OCI-LY7 (cell line): ENCODE data around the gene DHCR7.

Experiments
- EZH2phosphoT487 ChIP-seq: fragments of 200-600 bp; sonication (generic); IDR thresholded peaks from 2 replicates; pipeline ENCODE4 v1.6.1; 2018; ENCODE audit warnings: low read depth, borderline replicate concordance, mild to moderate bottlenecking, mixed run types, antibody characterized with exemption, low read length, moderate library complexity, mixed read lengths
- TF ChIP-seq, protein P1 (sequence below): fragments of 200-600 bp; sonication (generic); conservative IDR thresholded peaks from 2 replicates; pipeline ENCODE4 v1.5.1; 2014; ENCODE audit warnings: mild to moderate bottlenecking, antibody characterized with exemption, low read length, moderate library complexity, mixed read lengths

DNA sequence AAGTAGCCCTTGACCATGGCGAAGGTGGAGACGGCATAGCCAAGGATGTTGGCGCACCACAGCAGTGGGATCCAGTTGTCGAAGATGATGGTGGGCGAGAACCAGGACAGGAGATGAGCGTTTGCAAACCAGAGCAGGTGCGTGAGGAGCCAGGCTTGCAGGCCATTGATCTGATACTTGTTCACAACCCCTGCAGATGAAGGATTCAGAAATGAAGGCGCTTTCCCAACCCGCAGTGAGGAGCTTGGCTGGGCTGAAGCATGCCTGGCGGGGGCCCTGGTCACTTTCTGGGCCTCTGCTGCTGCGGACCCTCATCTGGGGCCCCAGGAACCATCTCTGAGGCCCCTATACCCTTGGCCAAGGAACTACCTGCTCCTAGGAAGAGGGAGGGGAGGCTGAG, 6.9 kb downstream of the DHCR7 start:
- TF ChIP-seq, protein P1, sequence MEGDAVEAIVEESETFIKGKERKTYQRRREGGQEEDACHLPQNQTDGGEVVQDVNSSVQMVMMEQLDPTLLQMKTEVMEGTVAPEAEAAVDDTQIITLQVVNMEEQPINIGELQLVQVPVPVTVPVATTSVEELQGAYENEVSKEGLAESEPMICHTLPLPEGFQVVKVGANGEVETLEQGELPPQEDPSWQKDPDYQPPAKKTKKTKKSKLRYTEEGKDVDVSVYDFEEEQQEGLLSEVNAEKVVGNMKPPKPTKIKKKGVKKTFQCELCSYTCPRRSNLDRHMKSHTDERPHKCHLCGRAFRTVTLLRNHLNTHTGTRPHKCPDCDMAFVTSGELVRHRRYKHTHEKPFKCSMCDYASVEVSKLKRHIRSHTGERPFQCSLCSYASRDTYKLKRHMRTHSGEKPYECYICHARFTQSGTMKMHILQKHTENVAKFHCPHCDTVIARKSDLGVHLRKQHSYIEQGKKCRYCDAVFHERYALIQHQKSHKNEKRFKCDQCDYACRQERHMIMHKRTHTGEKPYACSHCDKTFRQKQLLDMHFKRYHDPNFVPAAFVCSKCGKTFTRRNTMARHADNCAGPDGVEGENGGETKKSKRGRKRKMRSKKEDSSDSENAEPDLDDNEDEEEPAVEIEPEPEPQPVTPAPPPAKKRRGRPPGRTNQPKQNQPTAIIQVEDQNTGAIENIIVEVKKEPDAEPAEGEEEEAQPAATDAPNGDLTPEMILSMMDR = no peak
- TF ChIP-seq EZH2phosphoT487 = no peak
